GM13976 (cell line): ENCODE measurements around the gene TTC6.
"Not testable (repeated sequence)": the region's sequence is repeated elsewhere in the genome, so short reads cannot be mapped to it uniquely, and the experiment has no call there.

Experiments
- DNase-seq: peaks from one replicate; pipeline ENCODE4 v3.0.0; 2012; ENCODE audit warnings: low spot score
- in situ Hi-C: fragments of 300-500 bp; cut with MboI; formaldehyde crosslinking; loops from one replicate; pipeline ENCODE4 v1.12.0; 2022; ENCODE audit warnings: low sequenced_read_pairs, mixed read lengths, inconsistent platforms; ENCODE audit not compliant: unreplicated experiment
- TF ChIP-seq, protein P1 (sequence below): IDR thresholded peaks from 2 replicates; pipeline ENCODE4 v1.5.1; 2012; ENCODE audit warnings: borderline replicate concordance, mild to moderate bottlenecking; ENCODE audit not compliant: insufficient read depth; ENCODE audit errors: extremely low read depth, missing control alignments, control extremely low read depth

Gene TTC6, protein sequence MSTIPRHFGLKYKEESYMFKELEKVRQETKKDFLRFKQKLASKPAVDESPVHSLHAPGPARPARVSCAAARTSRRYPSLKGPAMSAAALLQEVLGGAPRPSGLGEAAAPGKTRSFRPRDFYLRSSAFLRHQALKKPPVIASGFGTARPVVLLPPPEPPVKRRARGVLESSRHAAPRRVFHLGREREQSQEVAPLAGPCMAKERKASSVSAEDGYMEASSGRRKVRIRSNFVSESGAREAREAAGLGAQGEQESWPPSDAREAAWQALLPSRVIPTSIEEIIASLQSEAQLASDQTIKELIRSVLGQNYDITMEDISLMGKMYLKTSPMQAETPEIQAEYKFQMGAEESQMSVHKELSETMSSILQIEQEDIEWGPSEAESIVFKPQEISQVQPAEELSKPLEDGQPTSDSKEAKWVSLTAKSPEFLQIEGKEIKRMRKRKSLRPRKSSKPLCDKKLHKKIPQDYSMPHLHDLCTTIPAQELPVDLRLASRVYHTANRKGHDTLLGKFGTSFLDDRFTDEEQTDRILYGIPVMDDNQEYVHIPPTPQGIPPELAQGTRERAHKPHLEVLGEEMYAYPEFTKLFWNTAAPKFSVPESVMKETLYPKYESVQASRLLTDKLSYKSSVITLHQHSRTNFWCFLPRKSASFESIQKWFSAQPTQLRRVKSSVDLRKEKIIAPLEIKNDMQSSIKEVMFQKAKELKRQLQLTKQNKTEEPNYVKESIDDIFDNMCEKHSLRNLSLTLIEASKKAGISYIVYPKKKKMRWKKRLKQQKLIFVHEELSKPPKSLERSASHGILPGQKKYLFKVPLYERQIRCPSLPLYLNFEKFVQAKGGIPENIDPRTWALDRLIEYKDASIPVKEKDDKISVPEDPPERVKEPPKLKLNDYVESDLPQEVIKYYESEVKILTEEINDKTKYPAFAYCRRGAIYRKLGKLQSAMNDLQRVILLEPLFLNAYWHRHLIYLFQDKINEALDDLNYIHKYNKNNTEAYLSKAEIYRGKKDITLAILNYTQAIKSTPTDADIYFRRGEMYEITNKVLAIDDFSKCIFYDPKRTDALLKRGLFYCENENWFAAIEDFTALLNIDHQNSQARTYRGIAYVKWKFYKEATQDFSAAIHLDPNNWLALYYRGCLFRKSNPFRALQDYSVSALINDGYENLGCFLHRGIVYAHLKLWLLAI (N-terminal part only)

DNA sequence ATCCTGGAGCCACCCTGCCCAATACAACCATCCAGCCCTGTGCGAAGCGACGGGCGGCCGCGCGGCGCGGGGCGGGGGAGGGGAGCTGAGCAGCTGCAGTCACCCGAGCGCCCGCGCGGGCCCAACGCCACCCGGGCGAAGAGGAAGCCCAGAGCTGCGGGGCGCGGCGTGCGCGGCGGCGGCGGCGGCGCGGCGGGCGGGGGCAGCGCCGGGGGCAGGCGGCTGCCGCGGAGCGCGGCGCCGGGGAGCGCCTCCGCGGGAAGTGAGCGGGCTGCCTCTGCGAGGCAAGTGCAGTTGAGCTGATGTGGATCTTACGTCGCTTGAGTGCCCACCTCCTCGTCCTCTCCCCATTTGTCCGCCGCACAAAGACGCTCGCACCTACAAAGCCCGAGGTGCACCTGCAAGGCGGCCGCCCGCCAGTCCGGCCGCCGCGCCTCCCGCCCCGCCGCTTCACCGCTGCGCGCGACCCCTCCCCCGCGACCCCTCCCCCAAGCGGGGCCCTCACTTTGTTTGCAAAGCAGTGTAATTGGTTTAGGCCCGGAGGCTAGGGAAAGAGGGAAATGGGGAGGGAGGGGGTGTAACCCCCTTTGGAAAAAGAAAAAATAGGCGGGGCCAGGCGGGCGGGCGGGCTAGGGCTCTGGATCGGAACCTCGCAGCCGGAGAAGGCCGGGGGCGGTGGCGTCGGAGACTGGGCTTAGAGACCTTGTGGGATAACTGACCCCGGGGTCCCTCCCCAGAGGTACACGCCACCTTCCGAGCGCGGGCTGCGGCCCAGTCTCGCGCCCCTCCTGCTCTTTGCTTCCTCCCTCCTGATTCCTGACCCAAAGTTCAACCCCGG lies at the start of gene TTC6, which contains the start of gene FOXA1:
Gene TTC6 (plus strand): TSS at position 659 of the 838 bp plus-strand sequence. CDS start 26,436 bp downstream, outside the sequence.
Gene FOXA1 (minus strand): TSS at position 279 of the 838 bp plus-strand sequence. CDS start 277 bp downstream, at position 2.
- DNase-seq: no peak
- TF ChIP-seq, protein P1, sequence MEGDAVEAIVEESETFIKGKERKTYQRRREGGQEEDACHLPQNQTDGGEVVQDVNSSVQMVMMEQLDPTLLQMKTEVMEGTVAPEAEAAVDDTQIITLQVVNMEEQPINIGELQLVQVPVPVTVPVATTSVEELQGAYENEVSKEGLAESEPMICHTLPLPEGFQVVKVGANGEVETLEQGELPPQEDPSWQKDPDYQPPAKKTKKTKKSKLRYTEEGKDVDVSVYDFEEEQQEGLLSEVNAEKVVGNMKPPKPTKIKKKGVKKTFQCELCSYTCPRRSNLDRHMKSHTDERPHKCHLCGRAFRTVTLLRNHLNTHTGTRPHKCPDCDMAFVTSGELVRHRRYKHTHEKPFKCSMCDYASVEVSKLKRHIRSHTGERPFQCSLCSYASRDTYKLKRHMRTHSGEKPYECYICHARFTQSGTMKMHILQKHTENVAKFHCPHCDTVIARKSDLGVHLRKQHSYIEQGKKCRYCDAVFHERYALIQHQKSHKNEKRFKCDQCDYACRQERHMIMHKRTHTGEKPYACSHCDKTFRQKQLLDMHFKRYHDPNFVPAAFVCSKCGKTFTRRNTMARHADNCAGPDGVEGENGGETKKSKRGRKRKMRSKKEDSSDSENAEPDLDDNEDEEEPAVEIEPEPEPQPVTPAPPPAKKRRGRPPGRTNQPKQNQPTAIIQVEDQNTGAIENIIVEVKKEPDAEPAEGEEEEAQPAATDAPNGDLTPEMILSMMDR: no peak
- in situ Hi-C loops: no loop called here

DNA sequence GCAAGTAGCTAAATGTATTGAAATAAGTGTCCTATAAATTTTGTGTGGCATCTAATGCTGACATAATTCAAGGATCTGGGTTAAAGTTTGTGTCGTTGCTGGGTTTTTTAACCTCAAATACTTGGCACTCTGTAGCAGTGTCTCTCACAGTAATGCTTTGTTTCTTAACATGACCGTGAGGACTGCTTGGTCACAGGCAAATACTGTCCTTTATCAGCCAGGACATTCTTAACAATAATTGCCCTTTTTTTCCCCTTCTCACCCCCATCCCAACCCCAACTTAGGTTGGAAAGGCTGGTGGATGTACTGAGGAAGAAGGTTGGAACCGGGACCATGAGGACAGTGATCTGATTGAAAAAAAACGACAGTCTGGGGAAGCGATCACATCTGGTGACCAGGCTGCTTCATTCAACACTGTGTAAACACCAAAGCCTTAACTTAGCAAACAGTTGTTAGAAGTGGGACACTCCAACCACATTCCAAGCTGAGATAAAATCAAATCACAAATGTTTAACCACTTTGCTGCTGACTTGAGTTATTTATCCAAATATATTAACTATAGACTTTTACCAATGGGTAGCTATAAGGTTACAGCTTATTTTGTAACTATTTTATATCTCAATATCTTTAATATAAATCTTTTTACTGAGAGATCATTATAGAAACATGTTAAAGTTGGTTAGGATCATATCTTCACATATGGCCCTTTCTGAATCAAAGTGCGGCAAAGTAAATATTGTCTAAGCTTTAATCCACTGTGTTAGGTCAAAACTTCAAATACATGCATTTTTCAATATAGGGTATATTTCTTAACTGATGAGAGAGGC lies 48.6 kb upstream of the TTC6 start:
- DNase-seq: no peak
- TF ChIP-seq, protein P1: no peak
- in situ Hi-C loops: no loop called here

DNA sequence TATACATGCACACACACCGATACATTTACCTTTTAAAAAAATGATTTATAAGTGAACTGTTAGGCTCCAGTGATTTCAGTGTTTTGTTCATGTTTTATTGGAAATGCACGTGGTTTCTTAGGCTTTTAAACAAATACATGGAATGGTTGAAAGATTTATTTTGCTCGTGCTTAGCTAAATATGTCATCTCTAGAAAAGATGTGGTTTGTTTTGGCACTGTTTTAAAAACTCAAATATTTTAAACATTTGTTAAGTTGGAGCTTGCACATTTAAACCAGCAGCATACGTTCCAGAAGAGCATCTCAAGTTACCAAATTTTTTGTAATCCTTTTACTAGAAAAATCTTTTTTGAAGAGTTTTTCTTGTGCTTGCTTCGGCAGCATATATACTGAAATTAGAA lies 44.9 kb upstream of the TTC6 start:
- DNase-seq: no peak
- in situ Hi-C loops: no loop called here
- TF ChIP-seq, protein P1: no peak

DNA sequence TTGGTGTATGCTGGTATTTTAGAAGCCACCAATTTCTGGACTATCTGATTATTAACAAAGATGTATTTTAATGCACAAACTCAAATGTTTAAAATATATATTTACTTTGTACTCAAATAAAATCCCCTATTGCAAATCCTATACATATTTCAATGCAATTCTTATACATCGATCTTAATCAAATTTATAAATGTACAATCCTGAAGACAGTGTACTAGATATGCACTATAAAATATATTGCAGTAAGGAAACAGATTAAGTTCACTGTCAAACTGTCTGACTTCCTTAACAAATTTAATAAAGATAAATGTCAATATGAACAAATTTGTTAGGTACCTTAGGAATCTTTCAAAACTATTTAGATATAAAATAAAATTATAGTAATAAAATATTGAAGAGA lies 44.3 kb upstream of the TTC6 start:
- in situ Hi-C loops: no loop called here
- TF ChIP-seq, protein P1: no peak
- no peak for DNase-seq

DNA sequence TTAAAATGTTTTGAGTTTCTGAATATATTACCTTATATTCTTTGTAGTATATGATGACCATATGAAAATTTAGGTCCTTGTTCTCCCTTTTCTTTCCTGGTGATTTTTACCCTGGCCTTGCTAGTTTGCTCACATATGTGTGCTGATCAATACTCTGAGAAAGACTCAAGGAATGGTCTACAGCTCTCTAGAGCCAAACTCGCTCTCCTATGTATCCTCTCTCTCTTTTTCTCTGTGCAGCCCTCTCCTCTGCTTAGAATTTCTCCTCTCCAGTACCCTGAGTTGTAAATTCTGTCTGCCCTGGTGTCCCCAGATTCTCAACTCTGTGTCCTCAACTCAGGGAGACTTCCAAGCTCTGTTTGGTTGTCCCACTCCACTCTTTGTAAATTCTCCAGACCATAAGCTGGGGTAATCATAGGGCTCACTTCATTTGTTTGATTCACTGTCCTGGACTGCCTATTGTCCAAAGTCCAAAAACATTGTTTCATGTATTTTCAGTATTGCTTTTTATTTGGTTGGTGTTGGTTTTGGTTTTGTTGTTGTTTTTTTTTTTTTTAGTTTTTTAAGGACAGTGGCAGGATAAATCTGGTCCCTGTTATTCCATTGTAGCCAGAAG lies 41.4 kb upstream of the TTC6 start:
- in situ Hi-C loops: no loop called here
- TF ChIP-seq, protein P1: no peak
- no peak for DNase-seq

DNA sequence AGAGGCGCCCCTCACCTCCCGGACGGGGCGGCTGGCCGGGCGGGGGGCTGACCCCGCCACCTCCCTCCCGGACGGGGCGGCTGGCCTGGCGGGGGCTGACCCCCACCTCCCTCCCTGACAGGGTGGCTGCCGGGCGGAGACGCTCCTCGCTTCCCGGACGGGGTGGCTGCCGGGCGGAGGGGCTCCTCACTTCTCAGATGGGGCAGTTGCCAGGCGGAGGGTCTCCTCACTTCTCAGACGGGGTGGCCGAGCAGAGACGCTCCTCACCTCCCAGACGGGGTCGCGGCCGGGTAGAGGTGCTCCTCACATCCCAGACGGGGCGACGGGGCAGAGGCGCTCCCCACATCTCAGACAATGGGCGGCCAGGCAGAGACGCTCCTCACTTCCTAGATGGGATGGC lies 39.8 kb upstream of the TTC6 start:
- in situ Hi-C loops: not testable (repeated sequence)

More for the DNA sequence above, 39.8 kb upstream of the TTC6 start:
- not testable (repeated sequence) for DNase-seq
